ENCODE measurements around the gene TUBB4B. TPM values are rescaled to one million over a fixed set of nuclear protein-coding genes. Genes with fewer than 3 reads are reported as not detected.

Gene TUBB4B
- total and polyA plus RNA-seq, 2 experiments from 2014 or later, result 334 to 389 TPM

- DNase-seq (ENCODE audit: low spot score) (peak; percentile 69), ATAC-seq (peak; percentile 1)
- H3K4me2 ChIP-seq, result peak overlapping the region; percentile 88
- no peaks in the 10 kb centered on the region for H3K9me2 ChIP-seq (ENCODE audit: insufficient read depth)
- no peaks in the 10 kb centered on the region; the same call in 2 of the 3 replicates for H3K9me3 Mint-ChIP-seq
- peaks cover 7% of the 10 kb centered on the region for H3K36me3 Mint-ChIP-seq (ENCODE audit: low read depth)
- H3F3A ChIP-seq (replicated peaks; ENCODE audit: low read depth), result peaks cover 20% of the 10 kb centered on the region; the same call in 1 of the 2 replicates
- H3K27me3 Mint-ChIP-seq (ENCODE audit: insufficient read depth, low read depth, poor library complexity), result peaks cover 34% of the 10 kb centered on the region
- peak overlapping the region; percentile 64 for H3K4me3 ChIP-seq
- H3K36me3 ChIP-seq (ENCODE audit: insufficient read depth), result no peaks in the 10 kb centered on the region
- no peak overlapping the region for H2AFZ ChIP-seq
- peaks cover 12% of the 10 kb centered on the region for H3K4me1 ChIP-seq (ENCODE audit: insufficient read depth)
- H3K4me3 Mint-ChIP-seq, result peak overlapping the region; percentile 68
- H3K27ac Mint-ChIP-seq, result 0 out of 2 replicates have a peak overlapping the region, but pooled peaks have one; percentile 67
- H3K27ac ChIP-seq (ENCODE audit: low read depth), result 0 out of 2 replicates have a peak overlapping the region, but pooled peaks have one; percentile 94
- H3K27me3 ChIP-seq (ENCODE audit: insufficient read depth), result peaks cover 14% of the 10 kb centered on the region
- no peak for TF ChIP-seq ZNF462 (CRISPR knock-in tag; IDR thresholded peaks at IDR 0.05)
- TF ChIP-seq JUNB (IDR thresholded peaks at IDR 0.05; ENCODE audit: unreplicated experiment), result no peak
- no peak for TF ChIP-seq ZNF331 (CRISPR knock-in tag; IDR thresholded peaks at IDR 0.05; ENCODE audit: low read depth)
- no peak for TF ChIP-seq ETS1 (IDR thresholded peaks at IDR 0.05)
- H3K79me2 ChIP-seq (replicated peaks; ENCODE audit: insufficient read depth), result no peaks in the 10 kb centered on the region
- H4K20me1 ChIP-seq (replicated peaks; ENCODE audit: insufficient read depth), result peaks cover 8% of the 10 kb centered on the region; the same call in 1 of the 2 replicates
- peaks cover 32% of the 10 kb centered on the region for H3K4me1 Mint-ChIP-seq
Observed at GRCh38 chr9:137278061-137278701, 37.1 kb downstream of the TUBB4B start.

All from GM23338 (cell line).